Vagina (tissue), 2 donors: ENCODE measurements around the gene CEACAM5.

Source experiments
- POLR2A ChIP-seq, 2 donors: fragments of 450-650 bp; IDR thresholded peaks; one replicate each; pipeline ENCODE4 v1.6.1; 2017; ENCODE audit warnings: antibody characterized with exemption in 2 of 2, mild to moderate bottlenecking in 2 of 2, moderate library complexity in 2 of 2
- TF ChIP-seq, protein P1 (sequence below), 3 experiments: fragments of 450-650 bp in 2 of 3; fragments of 200-600 bp in 1 of 3; sonication (generic) in 1 of 3; IDR thresholded peaks; one replicate each; pipeline ENCODE4 v1.5.1; 2017 to 2019; ENCODE audit warnings: antibody characterized with exemption in 3 of 3, mild to moderate bottlenecking in 2 of 3, moderate library complexity in 2 of 3

GRCh38 chr19:41748012-41748411 is 39.6 kb downstream of the CEACAM5 start:
- TF ChIP-seq, protein P1, sequence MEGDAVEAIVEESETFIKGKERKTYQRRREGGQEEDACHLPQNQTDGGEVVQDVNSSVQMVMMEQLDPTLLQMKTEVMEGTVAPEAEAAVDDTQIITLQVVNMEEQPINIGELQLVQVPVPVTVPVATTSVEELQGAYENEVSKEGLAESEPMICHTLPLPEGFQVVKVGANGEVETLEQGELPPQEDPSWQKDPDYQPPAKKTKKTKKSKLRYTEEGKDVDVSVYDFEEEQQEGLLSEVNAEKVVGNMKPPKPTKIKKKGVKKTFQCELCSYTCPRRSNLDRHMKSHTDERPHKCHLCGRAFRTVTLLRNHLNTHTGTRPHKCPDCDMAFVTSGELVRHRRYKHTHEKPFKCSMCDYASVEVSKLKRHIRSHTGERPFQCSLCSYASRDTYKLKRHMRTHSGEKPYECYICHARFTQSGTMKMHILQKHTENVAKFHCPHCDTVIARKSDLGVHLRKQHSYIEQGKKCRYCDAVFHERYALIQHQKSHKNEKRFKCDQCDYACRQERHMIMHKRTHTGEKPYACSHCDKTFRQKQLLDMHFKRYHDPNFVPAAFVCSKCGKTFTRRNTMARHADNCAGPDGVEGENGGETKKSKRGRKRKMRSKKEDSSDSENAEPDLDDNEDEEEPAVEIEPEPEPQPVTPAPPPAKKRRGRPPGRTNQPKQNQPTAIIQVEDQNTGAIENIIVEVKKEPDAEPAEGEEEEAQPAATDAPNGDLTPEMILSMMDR (IDR thresholded peaks at IDR 0.05): no peak
- TF ChIP-seq POLR2A (IDR thresholded peaks at IDR 0.05): no peak
